Chondrocyte (in vitro differentiated cells): ENCODE results near the gene GALNTL6. TPM values are rescaled to one million over a fixed set of nuclear protein-coding genes. Genes with fewer than 3 reads are reported as not detected.
A peak's percentile ranks its signal among the peaks of the same experiment; 100 is the strongest.

ENCODE experiments used
- DNase-seq: peaks from one replicate; pipeline ENCODE4 v3.0.0; 2021; ENCODE audit warnings: mixed read lengths, low spot score
- H3K27ac Mint-ChIP-seq: one replicate; pipeline ENCODE4 v1.8.0; 2021; ENCODE audit warnings: mild to moderate bottlenecking, moderate library complexity, mixed read lengths; ENCODE audit not compliant: unreplicated experiment
- H3K27me3 Mint-ChIP-seq: 2 replicates; pipeline ENCODE4 v1.8.0; 2021; ENCODE audit warnings: low read depth, mixed read lengths
- H3K36me3 Mint-ChIP-seq: 2 replicates; pipeline ENCODE4 v1.8.0; 2021; ENCODE audit warnings: low read depth, mixed read lengths
- H3K4me1 Mint-ChIP-seq: 2 replicates; pipeline ENCODE4 v1.8.0; 2021; ENCODE audit warnings: low read depth, mild to moderate bottlenecking, mixed read lengths
- H3K4me3 Mint-ChIP-seq: one replicate; pipeline ENCODE4 v1.8.0; 2021; ENCODE audit warnings: mild to moderate bottlenecking, moderate library complexity, mixed read lengths; ENCODE audit not compliant: unreplicated experiment
- H3K9me3 Mint-ChIP-seq: 2 replicates; pipeline ENCODE4 v1.8.0; 2021; ENCODE audit warnings: low read depth, mixed read lengths
- total RNA-seq: library from RNA; stranded (reverse); gene quantifications from 3 replicates; pipeline ENCODE4 v1.2.1, GENCODE V29; 2021
- TF ChIP-seq, protein P1 (sequence below): fragments of 200-600 bp; sonication (generic); IDR thresholded peaks from 2 replicates; pipeline ENCODE4 v1.5.0; 2021; ENCODE audit warnings: antibody characterized with exemption, mild to moderate bottlenecking, moderate library complexity

The GALNTL6 gene
- total RNA-seq, 1 donor from 2014 or later: not detected

DNA sequence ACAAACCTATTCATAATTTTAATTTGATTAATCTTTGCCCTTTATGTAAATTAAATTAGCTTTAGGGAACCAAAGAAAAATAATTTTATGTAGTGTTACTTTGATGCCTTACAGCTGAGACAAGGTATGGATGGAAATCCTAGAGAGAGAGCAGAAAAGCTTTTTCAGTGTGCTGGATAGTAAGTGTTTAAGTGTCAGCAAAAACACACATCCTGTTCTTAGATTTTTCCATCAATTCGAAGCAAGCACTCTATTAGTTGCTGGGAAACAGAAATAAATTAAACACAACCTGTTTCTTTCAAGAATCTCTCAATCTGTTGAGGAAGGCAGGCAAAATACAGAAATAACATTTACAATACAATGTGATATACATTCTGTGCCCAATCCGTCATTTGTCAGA, 327.8 kb downstream of the GALNTL6 start:
- TF ChIP-seq, protein P1, sequence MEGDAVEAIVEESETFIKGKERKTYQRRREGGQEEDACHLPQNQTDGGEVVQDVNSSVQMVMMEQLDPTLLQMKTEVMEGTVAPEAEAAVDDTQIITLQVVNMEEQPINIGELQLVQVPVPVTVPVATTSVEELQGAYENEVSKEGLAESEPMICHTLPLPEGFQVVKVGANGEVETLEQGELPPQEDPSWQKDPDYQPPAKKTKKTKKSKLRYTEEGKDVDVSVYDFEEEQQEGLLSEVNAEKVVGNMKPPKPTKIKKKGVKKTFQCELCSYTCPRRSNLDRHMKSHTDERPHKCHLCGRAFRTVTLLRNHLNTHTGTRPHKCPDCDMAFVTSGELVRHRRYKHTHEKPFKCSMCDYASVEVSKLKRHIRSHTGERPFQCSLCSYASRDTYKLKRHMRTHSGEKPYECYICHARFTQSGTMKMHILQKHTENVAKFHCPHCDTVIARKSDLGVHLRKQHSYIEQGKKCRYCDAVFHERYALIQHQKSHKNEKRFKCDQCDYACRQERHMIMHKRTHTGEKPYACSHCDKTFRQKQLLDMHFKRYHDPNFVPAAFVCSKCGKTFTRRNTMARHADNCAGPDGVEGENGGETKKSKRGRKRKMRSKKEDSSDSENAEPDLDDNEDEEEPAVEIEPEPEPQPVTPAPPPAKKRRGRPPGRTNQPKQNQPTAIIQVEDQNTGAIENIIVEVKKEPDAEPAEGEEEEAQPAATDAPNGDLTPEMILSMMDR: no peak
- H3K27ac Mint-ChIP-seq: no peak overlapping the region
- peaks cover 22% of the 10 kb centered on the region for H3K4me1 Mint-ChIP-seq
- no peaks in the 10 kb centered on the region for H3K36me3 Mint-ChIP-seq
- no peak for DNase-seq
- H3K27me3 Mint-ChIP-seq: no peaks in the 10 kb centered on the region
- H3K9me3 Mint-ChIP-seq: no peaks in the 10 kb centered on the region
- no peak overlapping the region for H3K4me3 Mint-ChIP-seq

GRCh38 chr4:172142281-172142741, 329.1 kb downstream of the GALNTL6 start:
- H3K27ac Mint-ChIP-seq: no peak overlapping the region
- no peaks in the 10 kb centered on the region for H3K27me3 Mint-ChIP-seq
- peaks cover 23% of the 10 kb centered on the region for H3K4me1 Mint-ChIP-seq
- H3K36me3 Mint-ChIP-seq: no peaks in the 10 kb centered on the region
- no peaks in the 10 kb centered on the region for H3K9me3 Mint-ChIP-seq
- no peak for DNase-seq
- H3K4me3 Mint-ChIP-seq: no peak overlapping the region
- TF ChIP-seq, protein P1: no peak

- Mint-ChIP-seq H3K27ac (no peak overlapping the region), H3K36me3 (no peaks in the 10 kb centered on the region), H3K4me3 (no peak overlapping the region)
These were observed 330.6 kb downstream of the GALNTL6 start for GRCh38 chr4:172143605-172144314.

DNA sequence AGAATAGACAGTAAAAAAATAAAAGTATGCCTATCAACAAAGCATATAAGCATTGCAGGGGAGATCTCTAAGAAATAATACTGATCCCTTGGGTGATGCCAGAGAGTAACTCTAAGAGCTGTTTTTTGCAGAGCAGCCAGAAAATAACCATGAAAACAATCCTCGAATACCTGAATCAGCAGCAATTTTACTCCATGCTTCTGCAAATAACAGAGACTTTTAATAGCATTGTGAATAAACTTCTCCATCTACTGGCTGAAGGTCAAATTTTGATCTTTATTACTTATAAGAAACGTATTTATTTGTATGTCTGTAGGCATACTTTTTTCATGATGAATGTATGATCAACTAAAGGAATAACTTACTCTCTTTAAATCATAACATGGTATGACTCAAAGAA, 334.5 kb downstream of the GALNTL6 start:
- no peaks in the 10 kb centered on the region for H3K9me3 Mint-ChIP-seq
- no peaks in the 10 kb centered on the region for H3K36me3 Mint-ChIP-seq
- no peaks in the 10 kb centered on the region for H3K27me3 Mint-ChIP-seq
- no peak overlapping the region for H3K4me3 Mint-ChIP-seq
- TF ChIP-seq, protein P1: peak; percentile 63
- no peak overlapping the region for H3K27ac Mint-ChIP-seq
- DNase-seq: no peak
- peaks cover 14% of the 10 kb centered on the region for H3K4me1 Mint-ChIP-seq

More at GRCh38 chr4:172143605-172144314, 330.6 kb downstream of the GALNTL6 start:
- no peak for DNase-seq
- H3K9me3 Mint-ChIP-seq: no peaks in the 10 kb centered on the region
- H3K27me3 Mint-ChIP-seq: no peaks in the 10 kb centered on the region
- TF ChIP-seq, protein P1: no peak
- H3K4me1 Mint-ChIP-seq: peaks cover 27% of the 10 kb centered on the region

GRCh38 chr4:172149329-172149728, 336.1 kb downstream of the GALNTL6 start:
- no peaks in the 10 kb centered on the region for H3K9me3 Mint-ChIP-seq
- no peaks in the 10 kb centered on the region for H3K36me3 Mint-ChIP-seq
- no peak for DNase-seq
- TF ChIP-seq, protein P1: no peak
- H3K4me1 Mint-ChIP-seq: peaks cover 5% of the 10 kb centered on the region
- no peaks in the 10 kb centered on the region for H3K27me3 Mint-ChIP-seq
- no peak overlapping the region for H3K4me3 Mint-ChIP-seq
- H3K27ac Mint-ChIP-seq: no peak overlapping the region
